Mesodermal cell (in vitro differentiated cells): ENCODE data around the gene OR7A5. TPM values are rescaled to one million over a fixed set of nuclear protein-coding genes. Genes with fewer than 3 reads are reported as not detected.

Experiments used
- H3K27ac ChIP-seq: 2 replicates; pipeline ENCODE4 v1.7.0; 2013; ENCODE audit warnings: mild to moderate bottlenecking, low read depth, low read length, moderate library complexity; ENCODE audit not compliant: severe bottlenecking
- H3K36me3 ChIP-seq: 2 replicates; pipeline ENCODE4 v1.7.1; 2013; ENCODE audit warnings: mild to moderate bottlenecking, low read length, moderate library complexity; ENCODE audit not compliant: control insufficient read depth, insufficient read depth
- H3K4me1 ChIP-seq: one replicate; pipeline ENCODE4 v1.7.1; 2013; ENCODE audit warnings: mild to moderate bottlenecking, low read length; ENCODE audit not compliant: insufficient read depth, control insufficient read depth, poor library complexity, severe bottlenecking
- H3K4me3 ChIP-seq: 2 replicates; pipeline ENCODE4 v1.7.0; 2013; ENCODE audit warnings: low read length, control low read depth, mild to moderate bottlenecking; ENCODE audit not compliant: insufficient read depth, poor library complexity, severe bottlenecking; ENCODE audit errors: extremely low read depth
- H3K9me3 ChIP-seq: 2 replicates; pipeline ENCODE4 v1.7.1; 2013; ENCODE audit warnings: mild to moderate bottlenecking, low read length, moderate library complexity; ENCODE audit not compliant: control insufficient read depth
- WGBS, 2 experiments: methylation state at CpG; one replicate each; pipeline ENCODE4 v1.1.5; 2013; ENCODE audit warnings: missing lambda C conversion rate in 2 of 2; ENCODE audit not compliant: insufficient coverage in 2 of 2; 5-methylcytosine and 5-hydroxymethylcytosine counted together
- polyA plus RNA-seq, 2 experiments: library from polyadenylated mRNA; stranded (reverse); fragments of 50-300 nt; gene quantifications; one replicate each; pipeline ENCODE4 v1.2.3, GENCODE V29; 2013

The OR7A5 gene
- not detected for polyA plus RNA-seq (2013, experiment 1 of 2)
- polyA plus RNA-seq (2013, experiment 2 of 2), result not detected

DNA sequence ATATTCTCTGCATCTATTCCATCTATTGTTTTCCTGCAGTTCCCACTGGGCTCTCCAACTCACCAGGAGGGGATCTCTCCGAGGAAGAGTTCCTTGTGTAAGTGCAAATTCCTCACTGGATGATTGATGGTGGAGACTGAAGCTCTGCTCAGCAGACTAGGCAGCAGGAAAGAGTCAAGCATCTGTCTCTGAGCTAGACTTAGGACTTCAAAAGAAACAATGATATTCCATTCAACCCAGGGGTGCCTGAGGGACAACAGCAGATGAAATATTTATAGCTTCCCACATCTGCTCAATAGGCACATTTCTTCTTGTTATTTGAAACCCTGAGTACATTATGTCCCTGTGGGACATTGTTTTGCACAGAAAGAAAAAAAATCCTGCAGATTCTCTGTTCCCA is at the start of gene OR7A5, which contains the start of gene OR7C1:
Gene OR7A5, minus strand, starts transcription at position 175 of the 400 bp plus-strand sequence. CDS start 6,944 bp downstream, outside the sequence.
Gene OR7C1, minus strand, starts transcription at position 175 of the 400 bp plus-strand sequence. CDS start 35,049 bp downstream, outside the sequence.
- Histone ChIP-seq H3K36me3 (no peaks in the 10 kb centered on the region), H3K4me3 (no peak within 1 kb of the TSS), H3K27ac (no peak within 1 kb of the TSS), H3K4me1 (no peaks in the 10 kb centered on the region), H3K9me3 (peaks cover 40% of the 10 kb centered on the region)
- WGBS, 2 experiments, result no CpG with 5 or more reads among the region's 1 CpG

- WGBS, 2 experiments, result no CpG with 5 or more reads among the region's 4 CpGs
- Histone ChIP-seq H3K36me3 (no peaks in the 10 kb centered on the region), H3K4me3 (no peak overlapping the region), H3K4me1 (no peaks in the 10 kb centered on the region), H3K27ac (no peak overlapping the region), H3K9me3 (peaks cover 48% of the 10 kb centered on the region)
Measured at GRCh38 chr19:14871619-14872230, 36.7 kb upstream of the OR7A5 start.

DNA sequence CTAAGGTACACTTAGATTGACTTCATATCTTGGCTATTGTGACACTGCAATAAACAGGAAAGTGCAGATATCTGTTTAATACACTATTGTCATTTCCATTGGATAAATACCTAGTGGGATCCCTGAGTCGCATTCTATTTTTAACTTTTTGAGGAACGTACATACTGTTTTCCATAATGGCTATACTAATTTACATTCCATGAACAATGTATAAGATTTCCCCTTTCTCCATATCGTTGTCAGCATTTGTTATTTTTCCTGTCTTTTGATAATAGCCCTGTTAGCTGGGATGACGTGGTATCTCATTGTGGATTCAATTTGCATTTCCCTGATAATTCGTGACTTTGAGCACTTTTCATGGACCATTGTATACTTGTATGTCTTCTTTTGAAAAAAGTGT is 33.5 kb upstream of the OR7A5 start:
- peaks cover 51% of the 10 kb centered on the region for H3K9me3 ChIP-seq
- H3K27ac ChIP-seq, result no peak overlapping the region
- H3K4me3 ChIP-seq, result no peak overlapping the region
- no peaks in the 10 kb centered on the region for H3K36me3 ChIP-seq
- no peaks in the 10 kb centered on the region for H3K4me1 ChIP-seq
- 55 to 80% methylated on average over 1 to 4 of the region's 5 CpGs for WGBS, 2 experiments

DNA sequence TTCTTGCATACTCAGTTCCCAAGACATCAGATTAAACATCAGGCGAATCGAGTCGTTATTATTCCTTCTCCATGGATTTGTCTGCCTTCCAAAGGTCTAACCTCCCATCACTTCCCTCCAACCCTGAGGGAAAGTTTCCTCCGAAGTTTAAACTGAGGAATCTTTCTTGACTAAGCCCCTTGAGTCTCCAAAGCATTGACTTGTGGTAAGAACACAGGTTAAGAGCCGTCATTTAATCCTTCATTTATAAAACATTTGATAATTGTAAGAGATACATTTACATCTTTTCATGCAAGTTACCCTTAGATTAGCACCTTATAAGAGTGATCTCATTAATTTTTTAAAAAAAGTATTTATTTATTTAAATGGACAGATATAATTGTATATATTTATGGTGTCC is 13.8 kb upstream of the OR7A5 start, which contains the start of gene OR7A10:
Gene OR7A10, minus strand, starts transcription at position 101 of the 400 bp plus-strand sequence. CDS start 7,045 bp downstream, outside the sequence.
- no peaks in the 10 kb centered on the region for H3K36me3 ChIP-seq
- no peak within 1 kb of the TSS for H3K4me3 ChIP-seq
- WGBS, 2 experiments, result 89 to 90% methylated on average over 3 of the region's 5 CpGs
- peaks cover 36% of the 10 kb centered on the region for H3K9me3 ChIP-seq
- H3K4me1 ChIP-seq, result no peaks in the 10 kb centered on the region
- H3K27ac ChIP-seq, result no peak within 1 kb of the TSS

DNA sequence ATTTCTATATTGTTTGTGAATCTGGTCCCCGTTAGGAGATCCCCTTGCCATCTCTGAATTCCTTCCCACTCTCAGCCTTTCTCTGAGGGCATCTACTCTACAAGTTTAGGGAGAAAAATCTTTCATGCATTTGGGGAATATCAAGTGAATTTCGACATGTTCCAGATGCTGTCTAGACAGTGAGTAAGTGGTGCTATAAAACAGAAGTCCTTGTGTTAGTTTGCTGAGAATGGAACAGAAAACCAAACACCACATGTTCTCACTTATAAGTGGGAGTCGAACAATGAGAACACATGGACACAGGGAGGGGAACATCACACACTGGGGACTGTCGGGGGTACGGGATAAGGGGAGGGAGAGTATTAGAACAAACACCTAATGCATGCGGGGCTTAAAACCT is 8.6 kb upstream of the OR7A5 start:
- WGBS, 2 experiments, result 100% methylated on average over 1 of the region's 6 CpGs; no CpG with 5 or more reads in 1 of the 2 experiments
- peaks cover 37% of the 10 kb centered on the region for H3K9me3 ChIP-seq
- no peaks in the 10 kb centered on the region for H3K36me3 ChIP-seq
- H3K4me3 ChIP-seq, result no peak overlapping the region
- no peaks in the 10 kb centered on the region for H3K4me1 ChIP-seq
- H3K27ac ChIP-seq, result no peak overlapping the region

DNA sequence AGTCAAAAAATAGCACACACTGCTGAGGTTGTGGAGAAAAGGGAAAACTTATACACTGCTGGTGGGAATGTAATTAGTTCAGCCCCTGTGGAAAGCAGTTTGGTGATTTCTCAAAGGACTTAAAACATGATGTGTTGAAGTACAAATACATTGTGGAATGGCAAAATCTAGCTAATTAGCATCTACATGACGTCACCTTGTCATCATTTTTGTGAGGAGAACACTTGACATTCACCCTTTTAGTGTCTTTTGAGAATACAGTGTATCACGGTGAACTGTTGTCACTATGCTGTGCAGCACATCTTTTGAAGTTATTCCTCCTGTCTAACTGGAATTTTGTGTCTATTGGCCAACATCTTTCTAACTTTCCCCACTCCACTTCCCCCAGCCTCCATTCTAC is 8.2 kb upstream of the OR7A5 start:
- H3K4me1 ChIP-seq, result no peaks in the 10 kb centered on the region
- H3K4me3 ChIP-seq, result no peak overlapping the region
- H3K27ac ChIP-seq, result no peak overlapping the region
- H3K36me3 ChIP-seq, result no peaks in the 10 kb centered on the region
- H3K9me3 ChIP-seq, result peaks cover 33% of the 10 kb centered on the region
- 49 to 50% methylated on average over 2 of the region's 2 CpGs for WGBS, 2 experiments

- peaks cover 32% of the 10 kb centered on the region for H3K9me3 ChIP-seq
- WGBS, 2 experiments, result no CpG with 5 or more reads among the region's 1 CpG
- H3K27ac ChIP-seq, result no peak overlapping the region
- H3K4me1 ChIP-seq, result no peaks in the 10 kb centered on the region
- H3K4me3 ChIP-seq, result no peak overlapping the region
- H3K36me3 ChIP-seq, result no peaks in the 10 kb centered on the region
Measured at GRCh38 chr19:14840206-14840605, 5.2 kb upstream of the OR7A5 start.

GRCh38 chr19:14837391-14837790 is 2.4 kb upstream of the OR7A5 start:
- 38 to 54% methylated on average over 3 of the region's 4 CpGs for WGBS, 2 experiments
- H3K4me1 ChIP-seq, result no peaks in the 10 kb centered on the region
- H3K4me3 ChIP-seq, result no peak overlapping the region
- H3K27ac ChIP-seq, result no peak overlapping the region
- H3K9me3 ChIP-seq, result peaks cover 34% of the 10 kb centered on the region
- H3K36me3 ChIP-seq, result no peaks in the 10 kb centered on the region

DNA sequence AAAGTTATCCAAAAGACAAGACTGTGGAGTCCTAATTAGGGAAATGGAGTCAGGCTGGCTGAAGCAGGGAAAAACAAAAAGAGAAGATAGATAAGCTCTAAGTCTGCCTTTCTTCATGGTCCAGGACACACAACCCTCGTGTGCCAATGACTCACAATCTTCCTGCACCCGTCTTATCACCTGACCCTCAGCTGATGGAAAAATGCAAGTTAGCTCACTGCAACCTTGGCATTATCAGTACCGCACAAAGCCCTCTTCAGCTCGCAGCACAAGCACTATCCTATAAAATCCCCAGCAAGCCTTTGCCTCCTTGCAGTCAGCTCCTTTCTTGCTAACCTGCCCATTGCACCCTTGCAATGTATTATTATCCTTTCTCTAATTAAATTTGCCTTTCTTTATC is 4.3 kb downstream of the OR7A5 start:
- H3K9me3 ChIP-seq, result peaks cover 49% of the 10 kb centered on the region
- no peaks in the 10 kb centered on the region for H3K4me1 ChIP-seq
- WGBS, 2 experiments, result 54 to 63% methylated on average over 4 of the region's 4 CpGs
- H3K36me3 ChIP-seq, result no peaks in the 10 kb centered on the region
- no peak overlapping the region for H3K4me3 ChIP-seq
- H3K27ac ChIP-seq, result no peak overlapping the region

DNA sequence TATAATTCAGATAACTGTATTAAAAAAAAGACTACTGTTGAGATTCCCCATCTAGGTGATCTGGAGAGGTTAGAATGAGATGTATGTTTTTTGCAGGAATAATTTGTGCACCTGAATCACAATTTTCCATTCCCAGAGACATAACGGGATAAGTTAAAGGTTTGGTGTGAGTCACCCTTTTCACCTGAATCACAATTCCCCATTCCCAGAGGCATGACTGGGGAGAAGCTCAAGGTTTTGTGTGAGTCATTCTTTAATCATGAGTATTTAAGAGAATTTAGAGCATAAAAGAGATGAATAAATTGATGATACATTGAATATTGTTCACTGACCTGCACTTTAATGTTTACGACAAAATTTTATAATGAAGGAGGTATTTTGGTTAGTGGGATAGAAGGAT is 9.0 kb downstream of the OR7A5 start:
- Histone ChIP-seq H3K9me3 (peaks cover 61% of the 10 kb centered on the region), H3K4me3 (no peak overlapping the region), H3K4me1 (no peaks in the 10 kb centered on the region), H3K27ac (no peak overlapping the region), H3K36me3 (no peaks in the 10 kb centered on the region)
- WGBS, 2 experiments, result 67 to 100% methylated on average over 1 of the region's 2 CpGs

- Histone ChIP-seq H3K9me3 (peaks cover 60% of the 10 kb centered on the region), H3K27ac (no peak overlapping the region), H3K4me1 (no peaks in the 10 kb centered on the region), H3K36me3 (no peaks in the 10 kb centered on the region), H3K4me3 (no peak overlapping the region)
- WGBS, 2 experiments, result 43 to 46% methylated on average over 2 to 4 of the region's 6 CpGs
Measured at GRCh38 chr19:14821937-14822336, 13.0 kb downstream of the OR7A5 start.
